Measurements from ENCODE around the gene R3HDM1. TPM values are rescaled to one million over a fixed set of nuclear protein-coding genes. Genes with fewer than 3 reads are reported as not detected.
"Not testable (repeated sequence)": the region's sequence is repeated elsewhere in the genome, so short reads cannot be mapped to it uniquely, and the experiment has no call there.

R3HDM1 gene
- total RNA-seq, 1 donor from 2014 or later, result 21.2 TPM

- intact Hi-C loops (cut with DNase I), result no loop called here
Observed at GRCh38 chr2:135689679-135690078, 158.4 kb downstream of the R3HDM1 start.

GRCh38 chr2:135694711-135695110 lies 163.4 kb downstream of the R3HDM1 start:
- DNase-seq (ENCODE audit: low spot score), result no peak
- intact Hi-C loops (cut with DNase I), result no loop called here

More at GRCh38 chr2:135689679-135690078, 158.4 kb downstream of the R3HDM1 start:
- DNase-seq (ENCODE audit: low spot score), result no peak

DNA sequence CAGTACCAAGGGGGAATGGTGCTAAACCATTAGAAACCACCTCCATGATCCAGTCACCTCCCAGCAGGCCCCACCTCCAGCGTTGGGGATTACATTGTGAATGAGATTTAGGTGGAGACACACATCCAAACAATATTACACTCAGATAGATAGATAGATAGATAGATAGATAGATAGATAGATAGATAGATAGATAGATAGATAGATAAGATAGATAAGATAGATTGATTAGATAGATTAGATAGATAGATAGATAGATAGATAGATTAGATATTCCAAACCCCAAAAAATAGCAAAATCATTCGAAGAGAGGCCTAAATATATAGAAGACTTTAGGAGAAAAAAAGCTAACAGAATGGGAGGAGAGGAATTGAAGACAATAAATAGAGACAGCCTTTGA lies 167.6 kb downstream of the R3HDM1 start:
- no peak for DNase-seq (ENCODE audit: low spot score)
- intact Hi-C loops (cut with DNase I), result no loop called here

DNA sequence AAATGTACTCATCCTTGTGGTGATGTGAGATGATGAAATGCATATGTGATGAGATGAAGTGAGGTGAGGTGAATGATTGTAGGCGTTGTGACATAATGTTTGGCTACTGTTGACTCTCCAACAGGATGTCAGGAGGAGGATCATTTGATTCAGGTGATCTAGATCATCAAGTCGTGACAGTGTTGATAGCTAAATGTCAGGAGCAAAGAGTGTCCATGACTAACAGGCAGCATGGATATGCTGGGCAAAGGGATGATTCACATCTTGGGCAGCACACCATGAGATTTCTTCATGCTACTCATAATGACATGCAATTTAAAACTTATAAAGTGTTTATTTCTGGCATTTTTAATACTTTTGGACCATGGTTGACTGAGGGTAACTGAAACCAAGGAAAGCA lies 170.2 kb downstream of the R3HDM1 start:
- intact Hi-C loops (cut with DNase I), result no loop called here
- DNase-seq (ENCODE audit: low spot score), result no peak

GRCh38 chr2:135703300-135703699 lies 172.0 kb downstream of the R3HDM1 start:
- intact Hi-C loops (cut with DNase I), result no loop called here
- no peak for DNase-seq (ENCODE audit: low spot score)

DNA sequence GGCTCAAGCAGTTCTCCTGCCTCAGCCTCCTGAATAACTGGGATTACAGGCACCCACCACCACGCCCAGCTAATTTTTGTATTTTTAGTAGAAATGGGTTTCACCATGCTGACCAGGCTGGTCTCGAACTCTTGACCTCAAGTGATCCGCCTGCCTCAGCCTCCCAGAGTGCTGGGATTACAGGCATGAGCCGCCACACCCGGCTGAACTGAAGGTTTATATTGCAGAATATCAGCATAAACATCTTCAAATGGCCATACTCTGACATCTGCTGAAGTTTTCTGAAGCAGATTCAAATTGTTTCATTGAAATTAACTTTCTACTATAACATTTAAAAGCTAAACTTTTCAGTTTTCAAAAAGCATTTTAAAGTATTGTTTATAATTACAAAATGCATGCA lies 172.8 kb downstream of the R3HDM1 start:
- DNase-seq (ENCODE audit: low spot score); intact Hi-C loops (cut with DNase I): not testable (repeated sequence)

DNA sequence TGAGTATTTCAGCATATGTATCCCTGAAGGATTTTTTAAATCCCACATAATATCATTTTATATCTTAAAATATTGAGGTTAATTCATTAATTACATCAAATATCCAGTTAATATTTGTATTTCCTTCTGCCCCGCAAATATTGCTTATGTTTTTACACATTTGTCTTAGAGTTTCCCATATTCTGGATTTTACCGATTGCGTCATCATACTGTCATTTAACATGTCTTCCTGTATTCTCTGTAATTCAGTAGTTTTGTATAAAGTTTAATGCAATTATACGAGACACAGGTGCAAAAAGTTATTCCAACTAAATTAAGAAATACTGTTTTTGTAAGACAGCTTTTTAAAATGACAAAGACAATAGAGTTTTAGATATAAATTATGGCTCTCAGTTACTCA lies 176.9 kb downstream of the R3HDM1 start:
- intact Hi-C loops (cut with DNase I), result loop anchor here (2.0 kb wide), 1 partner anchor 703 kb away; no protein-coding TSS in a partner anchor
- DNase-seq (ENCODE audit: low spot score), result no peak

- no peak for DNase-seq (ENCODE audit: low spot score)
- intact Hi-C loops (cut with DNase I), result loop anchor here (2.0 to 10.0 kb wide), 2 partner anchors 235 to 705 kb away; no protein-coding TSS in a partner anchor
Observed at GRCh38 chr2:135709992-135710391, 178.7 kb downstream of the R3HDM1 start.

GRCh38 chr2:135715086-135715485 lies 183.8 kb downstream of the R3HDM1 start:
- intact Hi-C loops (cut with DNase I), result loop anchor here (10.0 kb wide), 1 partner anchor 240 kb away; no protein-coding TSS in a partner anchor
- DNase-seq (ENCODE audit: low spot score), result not testable (repeated sequence)

DNA sequence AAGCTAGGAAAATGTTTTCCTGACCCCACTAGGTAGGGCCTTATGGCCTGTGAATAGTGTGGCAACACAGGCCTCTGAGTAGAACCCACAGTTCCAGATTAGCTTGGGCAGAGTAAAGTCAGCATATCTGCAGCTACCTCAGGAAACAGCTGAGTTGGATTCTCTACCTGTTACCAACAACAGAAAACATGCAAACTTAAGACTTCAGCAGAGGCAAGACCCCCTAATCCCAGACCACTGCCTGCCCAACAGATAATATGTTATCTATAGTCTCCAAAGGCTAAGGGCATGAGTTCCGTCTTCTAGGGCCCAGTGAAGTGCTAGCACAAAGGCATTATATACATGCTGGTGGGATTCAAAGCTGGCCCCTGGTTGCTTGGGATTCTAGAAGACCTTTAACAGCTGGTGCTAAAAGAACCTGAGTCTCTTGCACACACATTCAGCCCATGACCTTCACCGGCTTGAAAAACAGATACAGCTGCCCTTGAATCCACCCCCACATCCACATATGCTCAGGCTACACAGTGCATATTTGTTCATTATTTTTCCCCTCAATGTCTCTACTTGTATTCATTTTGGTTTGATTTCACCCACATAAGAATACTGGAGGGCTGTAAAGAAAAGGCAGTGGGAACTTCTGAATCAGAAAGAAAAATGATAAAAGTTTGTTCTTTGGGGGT lies 196.9 kb downstream of the R3HDM1 start:
- DNase-seq (ENCODE audit: low spot score), result no peak
- intact Hi-C loops (cut with DNase I), result no loop called here

DNA sequence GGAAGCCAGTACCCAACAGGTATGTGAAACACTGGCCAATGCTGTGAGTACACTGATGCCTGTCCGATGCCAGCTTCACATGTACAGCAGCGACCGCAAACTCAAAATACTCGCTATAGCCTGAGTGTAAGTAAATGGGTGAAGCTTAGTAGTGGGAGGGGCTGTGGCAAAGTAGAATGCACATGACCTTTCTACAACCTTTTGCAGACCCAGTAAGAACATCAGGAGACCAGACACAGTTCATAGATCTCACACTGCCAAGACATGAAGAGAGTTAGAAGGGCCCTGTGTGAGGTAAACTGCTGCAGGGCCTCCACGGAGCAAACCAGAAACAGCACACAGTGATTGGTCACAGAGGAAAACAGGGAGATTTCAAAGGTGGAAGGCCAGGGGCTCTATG lies 201.3 kb downstream of the R3HDM1 start:
- no peak for DNase-seq (ENCODE audit: low spot score)
- intact Hi-C loops (cut with DNase I), result no loop called here

- intact Hi-C loops (cut with DNase I), result no loop called here
- DNase-seq (ENCODE audit: low spot score), result no peak
Observed at GRCh38 chr2:135733045-135733444, 201.8 kb downstream of the R3HDM1 start.

DNA sequence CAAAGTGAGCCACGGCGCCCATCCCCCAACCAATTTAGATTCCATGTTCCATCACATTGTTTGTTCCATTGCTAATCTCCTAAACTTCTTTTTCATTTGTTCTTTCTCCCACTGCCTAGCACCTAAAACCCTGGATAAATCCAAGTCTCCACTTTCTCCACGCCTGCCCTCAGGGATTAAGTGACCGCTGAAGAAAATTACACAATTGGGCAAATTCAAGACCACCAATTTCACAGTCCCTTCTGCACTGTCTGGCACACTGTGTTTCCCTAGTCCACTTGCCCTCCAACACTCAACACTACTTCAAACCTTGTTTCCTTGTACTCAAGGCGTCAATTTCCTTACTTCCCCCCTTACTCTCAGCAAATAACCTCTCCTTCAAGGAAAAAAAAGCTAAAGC lies 205.3 kb downstream of the R3HDM1 start:
- intact Hi-C loops (cut with DNase I), result no loop called here
- no peak for DNase-seq (ENCODE audit: low spot score)

DNA sequence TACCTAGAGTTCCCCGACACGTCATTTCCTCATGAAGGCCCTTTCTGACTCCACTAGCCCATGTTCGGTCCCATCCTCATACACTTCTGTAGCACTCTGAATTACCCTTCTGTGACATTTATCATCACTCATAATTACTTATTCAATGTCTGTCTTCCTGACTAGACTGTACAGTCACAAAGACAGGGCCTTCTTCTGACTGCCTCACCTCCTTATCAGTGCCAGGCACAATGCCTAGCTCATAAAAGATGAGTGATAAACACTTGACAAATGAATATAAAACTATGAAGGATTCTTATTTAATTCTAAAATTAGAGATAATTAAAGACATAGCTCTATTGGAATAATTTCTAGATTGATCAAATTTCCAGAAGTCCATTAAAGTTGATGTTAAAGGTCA lies 208.9 kb downstream of the R3HDM1 start:
- DNase-seq (ENCODE audit: low spot score), result no peak
- intact Hi-C loops (cut with DNase I), result loop anchor here (2.0 to 5.0 kb wide), 2 partner anchors 137 to 209 kb away; partner anchors contain the start of genes MCM6, R3HDM1 and ZRANB3

- DNase-seq (ENCODE audit: low spot score), result no peak
- intact Hi-C loops (cut with DNase I), result loop anchor here (2.0 to 5.0 kb wide), 2 partner anchors 136 to 210 kb away; partner anchors contain the start of genes MCM6, R3HDM1 and ZRANB3
Observed at GRCh38 chr2:135741043-135741394, 209.7 kb downstream of the R3HDM1 start.

GRCh38 chr2:135741395-135742324 lies 210.4 kb downstream of the R3HDM1 start, which contains the start of gene UBXN4:
Gene UBXN4, plus strand, starts transcription at chr2:135741855. Its CDS starts 75 bp downstream, at chr2:135741930.
- peak; percentile 98 for DNase-seq (ENCODE audit: low spot score)
- intact Hi-C loops (cut with DNase I), result loop anchor here (2.0 to 5.0 kb wide), 2 partner anchors 136 to 211 kb away; partner anchors contain the start of genes MCM6, R3HDM1 and ZRANB3

GRCh38 chr2:135742325-135742757 lies 211.1 kb downstream of the R3HDM1 start:
- DNase-seq (ENCODE audit: low spot score), result no peak
- intact Hi-C loops (cut with DNase I), result loop anchor here (5.0 kb wide), 1 partner anchor 135 kb away; the partner anchor contains the start of gene MCM6

- no peak for DNase-seq (ENCODE audit: low spot score)
- intact Hi-C loops (cut with DNase I), result loop anchor here (5.0 kb wide), 1 partner anchor 133 kb away; the partner anchor contains the start of gene MCM6
Observed at GRCh38 chr2:135743860-135744259, 212.6 kb downstream of the R3HDM1 start.

DNA sequence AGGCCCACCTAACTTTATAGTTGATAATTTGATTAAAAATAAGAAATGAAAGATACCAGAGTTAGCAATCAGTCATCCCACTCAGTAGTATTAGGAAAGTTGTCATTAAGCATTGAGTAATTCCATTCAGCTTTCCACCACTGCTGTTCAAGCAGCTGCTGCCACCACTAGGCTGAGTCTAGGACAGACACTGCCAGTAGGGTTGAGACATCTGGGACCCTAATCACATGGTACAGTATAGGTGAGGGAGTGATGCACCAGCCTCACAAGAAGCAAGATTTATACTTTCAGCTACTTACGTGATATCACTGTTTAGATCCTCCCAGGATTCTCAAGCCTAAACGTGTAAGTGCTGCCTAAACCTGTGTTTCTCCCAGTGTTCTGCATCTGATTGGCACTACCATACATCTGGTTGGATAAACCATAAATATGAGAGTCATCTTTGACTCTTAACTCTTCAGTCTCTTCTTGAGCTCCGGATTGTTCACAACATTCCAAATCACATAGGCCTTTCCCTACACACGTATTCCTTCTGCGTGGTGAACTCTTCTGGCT lies 213.6 kb downstream of the R3HDM1 start:
- intact Hi-C loops (cut with DNase I), result loop anchor here (5.0 kb wide), 1 partner anchor 132 kb away; the partner anchor contains the start of gene MCM6

DNA sequence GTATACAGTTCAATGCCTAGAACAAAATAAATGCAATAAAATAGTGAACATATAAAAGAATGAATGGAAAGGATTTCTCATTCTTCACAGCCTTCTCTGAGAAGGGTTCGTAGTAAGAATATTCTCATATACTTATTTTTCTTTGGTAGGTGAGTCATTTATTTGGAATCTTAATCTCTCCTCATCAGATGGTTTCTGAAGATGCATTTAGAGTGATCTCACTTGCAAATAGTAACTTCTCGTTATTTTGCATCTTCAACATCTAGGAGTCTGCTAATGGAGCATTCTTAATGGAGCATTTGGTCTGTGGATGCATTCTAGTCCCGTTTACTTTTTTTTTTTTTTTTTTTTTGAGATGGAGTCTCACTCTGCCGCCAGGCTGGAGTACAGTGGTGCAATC lies 214.3 kb downstream of the R3HDM1 start:
- intact Hi-C loops (cut with DNase I), result no loop called here
- DNase-seq (ENCODE audit: low spot score), result no peak

More for the DNA sequence above, 213.6 kb downstream of the R3HDM1 start:
- DNase-seq (ENCODE audit: low spot score), result no peak

Measured in cardiac septum (tissue), 1 donor.